SK-N-SH treated with all-trans-retinoic acid at 6 μM for 48 hours (cell line): ENCODE data around the gene CAB39L.

Experiments used
- CSDC2 ChIP-seq: fragments of 250-450 bp; sonication (Bioruptor Pico); IDR thresholded peaks from 2 replicates; pipeline ENCODE4 v1.5.0; 2020; ENCODE audit warnings: mild to moderate bottlenecking, moderate library complexity
- GLIS3 ChIP-seq: fragments of 250-450 bp; sonication (Bioruptor Pico); IDR thresholded peaks from 2 replicates; pipeline ENCODE4 v1.5.0; 2020; ENCODE audit warnings: mild to moderate bottlenecking, moderate library complexity
- ISL1 ChIP-seq: fragments of 250-450 bp; sonication (Bioruptor Pico); IDR thresholded peaks from 2 replicates; pipeline ENCODE4 v2.1.2; 2022; ENCODE audit warnings: mild to moderate bottlenecking, moderate library complexity
- SNAI2 ChIP-seq: fragments of 250-450 bp; sonication (Bioruptor Pico); IDR thresholded peaks from 2 replicates; pipeline ENCODE4 v1.5.0; 2020; ENCODE audit warnings: mild to moderate bottlenecking, moderate library complexity
- TOX ChIP-seq: fragments of 250-450 bp; sonication (Bioruptor Pico); IDR thresholded peaks from 2 replicates; pipeline ENCODE4 v1.8.0; 2021; ENCODE audit warnings: mild to moderate bottlenecking, moderate library complexity, borderline replicate concordance
- ZFP3 ChIP-seq: fragments of 250-450 bp; sonication (Bioruptor Pico); IDR thresholded peaks from 2 replicates; pipeline ENCODE4 v1.5.0; 2020; ENCODE audit warnings: mild to moderate bottlenecking, moderate library complexity
- ZFP30 ChIP-seq: fragments of 450-650 bp; formaldehyde crosslinking; IDR thresholded peaks from 2 replicates; pipeline ENCODE4 v1.5.0; 2022; ENCODE audit warnings: mild to moderate bottlenecking, moderate library complexity
- ZNF70 ChIP-seq: fragments of 450-650 bp; formaldehyde crosslinking; IDR thresholded peaks from 2 replicates; pipeline ENCODE4 v1.5.0; 2020; ENCODE audit warnings: mild to moderate bottlenecking, moderate library complexity
- ZNF8 ChIP-seq: fragments of 450-650 bp; formaldehyde crosslinking; IDR thresholded peaks from 2 replicates; pipeline ENCODE4 v1.5.0; 2020; ENCODE audit warnings: mild to moderate bottlenecking, moderate library complexity
- TF ChIP-seq, protein P1 (sequence below): fragments of 250-450 bp; sonication (Bioruptor Pico); IDR thresholded peaks from 2 replicates; pipeline ENCODE4 v1.8.0; 2020; ENCODE audit warnings: mild to moderate bottlenecking, moderate library complexity, borderline replicate concordance
- TF ChIP-seq, protein P2 (sequence below): fragments of 250-450 bp; sonication (Bioruptor Pico); IDR thresholded peaks from 2 replicates; pipeline ENCODE4 v1.5.1; 2020; ENCODE audit warnings: low read depth, mild to moderate bottlenecking, moderate library complexity
- TF ChIP-seq, protein P3 (sequence below): fragments of 250-450 bp; sonication (Bioruptor Pico); IDR thresholded peaks from 2 replicates; pipeline ENCODE4 v1.5.0; 2020; ENCODE audit warnings: mild to moderate bottlenecking, moderate library complexity

DNA sequence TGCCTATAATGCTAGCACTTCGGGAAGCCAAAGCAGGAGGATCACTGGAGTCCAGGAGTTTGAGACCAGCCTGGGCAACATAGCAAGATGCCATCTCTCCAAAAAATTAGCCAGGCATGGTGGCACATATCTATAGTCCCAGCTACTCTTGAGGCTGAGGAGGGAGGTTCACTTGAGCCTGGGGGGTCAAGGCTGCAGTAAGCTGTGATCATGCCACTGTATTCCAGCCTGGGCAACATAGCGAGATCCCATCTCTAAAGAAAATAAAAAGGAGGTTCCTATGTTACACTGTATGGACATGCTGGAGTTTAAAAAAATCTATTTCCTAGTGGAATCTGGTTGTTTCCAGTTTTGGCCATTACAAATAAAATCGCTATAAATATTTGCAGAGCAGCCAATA lies 2.6 kb downstream of the CAB39L start:
- TF ChIP-seq GLIS3 (CRISPR knock-in tag) (no peak), SNAI2 (CRISPR knock-in tag) (no peak), TOX (CRISPR knock-in tag) (no peak), CSDC2 (CRISPR knock-in tag) (no peak), ZFP3 (CRISPR knock-in tag) (no peak), ZFP30 (CRISPR knock-in tag) (no peak), ZNF70 (CRISPR knock-in tag) (no peak), ISL1 (CRISPR knock-in tag) (no peak), ZNF8 (CRISPR knock-in tag) (no peak)
- TF ChIP-seq, protein P1, sequence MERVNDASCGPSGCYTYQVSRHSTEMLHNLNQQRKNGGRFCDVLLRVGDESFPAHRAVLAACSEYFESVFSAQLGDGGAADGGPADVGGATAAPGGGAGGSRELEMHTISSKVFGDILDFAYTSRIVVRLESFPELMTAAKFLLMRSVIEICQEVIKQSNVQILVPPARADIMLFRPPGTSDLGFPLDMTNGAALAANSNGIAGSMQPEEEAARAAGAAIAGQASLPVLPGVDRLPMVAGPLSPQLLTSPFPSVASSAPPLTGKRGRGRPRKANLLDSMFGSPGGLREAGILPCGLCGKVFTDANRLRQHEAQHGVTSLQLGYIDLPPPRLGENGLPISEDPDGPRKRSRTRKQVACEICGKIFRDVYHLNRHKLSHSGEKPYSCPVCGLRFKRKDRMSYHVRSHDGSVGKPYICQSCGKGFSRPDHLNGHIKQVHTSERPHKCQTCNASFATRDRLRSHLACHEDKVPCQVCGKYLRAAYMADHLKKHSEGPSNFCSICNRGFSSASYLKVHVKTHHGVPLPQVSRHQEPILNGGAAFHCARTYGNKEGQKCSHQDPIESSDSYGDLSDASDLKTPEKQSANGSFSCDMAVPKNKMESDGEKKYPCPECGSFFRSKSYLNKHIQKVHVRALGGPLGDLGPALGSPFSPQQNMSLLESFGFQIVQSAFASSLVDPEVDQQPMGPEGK, result no peak
- TF ChIP-seq, protein P2, sequence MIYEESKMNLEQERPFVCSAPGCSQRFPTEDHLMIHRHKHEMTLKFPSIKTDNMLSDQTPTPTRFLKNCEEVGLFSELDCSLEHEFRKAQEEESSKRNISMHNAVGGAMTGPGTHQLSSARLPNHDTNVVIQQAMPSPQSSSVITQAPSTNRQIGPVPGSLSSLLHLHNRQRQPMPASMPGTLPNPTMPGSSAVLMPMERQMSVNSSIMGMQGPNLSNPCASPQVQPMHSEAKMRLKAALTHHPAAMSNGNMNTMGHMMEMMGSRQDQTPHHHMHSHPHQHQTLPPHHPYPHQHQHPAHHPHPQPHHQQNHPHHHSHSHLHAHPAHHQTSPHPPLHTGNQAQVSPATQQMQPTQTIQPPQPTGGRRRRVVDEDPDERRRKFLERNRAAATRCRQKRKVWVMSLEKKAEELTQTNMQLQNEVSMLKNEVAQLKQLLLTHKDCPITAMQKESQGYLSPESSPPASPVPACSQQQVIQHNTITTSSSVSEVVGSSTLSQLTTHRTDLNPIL (CRISPR knock-in tag), result no peak
- TF ChIP-seq, protein P3, sequence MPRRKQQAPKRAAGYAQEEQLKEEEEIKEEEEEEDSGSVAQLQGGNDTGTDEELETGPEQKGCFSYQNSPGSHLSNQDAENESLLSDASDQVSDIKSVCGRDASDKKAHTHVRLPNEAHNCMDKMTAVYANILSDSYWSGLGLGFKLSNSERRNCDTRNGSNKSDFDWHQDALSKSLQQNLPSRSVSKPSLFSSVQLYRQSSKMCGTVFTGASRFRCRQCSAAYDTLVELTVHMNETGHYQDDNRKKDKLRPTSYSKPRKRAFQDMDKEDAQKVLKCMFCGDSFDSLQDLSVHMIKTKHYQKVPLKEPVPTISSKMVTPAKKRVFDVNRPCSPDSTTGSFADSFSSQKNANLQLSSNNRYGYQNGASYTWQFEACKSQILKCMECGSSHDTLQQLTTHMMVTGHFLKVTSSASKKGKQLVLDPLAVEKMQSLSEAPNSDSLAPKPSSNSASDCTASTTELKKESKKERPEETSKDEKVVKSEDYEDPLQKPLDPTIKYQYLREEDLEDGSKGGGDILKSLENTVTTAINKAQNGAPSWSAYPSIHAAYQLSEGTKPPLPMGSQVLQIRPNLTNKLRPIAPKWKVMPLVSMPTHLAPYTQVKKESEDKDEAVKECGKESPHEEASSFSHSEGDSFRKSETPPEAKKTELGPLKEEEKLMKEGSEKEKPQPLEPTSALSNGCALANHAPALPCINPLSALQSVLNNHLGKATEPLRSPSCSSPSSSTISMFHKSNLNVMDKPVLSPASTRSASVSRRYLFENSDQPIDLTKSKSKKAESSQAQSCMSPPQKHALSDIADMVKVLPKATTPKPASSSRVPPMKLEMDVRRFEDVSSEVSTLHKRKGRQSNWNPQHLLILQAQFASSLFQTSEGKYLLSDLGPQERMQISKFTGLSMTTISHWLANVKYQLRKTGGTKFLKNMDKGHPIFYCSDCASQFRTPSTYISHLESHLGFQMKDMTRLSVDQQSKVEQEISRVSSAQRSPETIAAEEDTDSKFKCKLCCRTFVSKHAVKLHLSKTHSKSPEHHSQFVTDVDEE (CRISPR knock-in tag), result no peak
